ENCODE results near the gene DGKK. TPM values are rescaled to one million over a fixed set of nuclear protein-coding genes. Genes with fewer than 3 reads are reported as not detected.

DGKK gene
- total RNA-seq, 4 donors from 2014 or later, result 0.16 TPM; not detected in 3

DNA sequence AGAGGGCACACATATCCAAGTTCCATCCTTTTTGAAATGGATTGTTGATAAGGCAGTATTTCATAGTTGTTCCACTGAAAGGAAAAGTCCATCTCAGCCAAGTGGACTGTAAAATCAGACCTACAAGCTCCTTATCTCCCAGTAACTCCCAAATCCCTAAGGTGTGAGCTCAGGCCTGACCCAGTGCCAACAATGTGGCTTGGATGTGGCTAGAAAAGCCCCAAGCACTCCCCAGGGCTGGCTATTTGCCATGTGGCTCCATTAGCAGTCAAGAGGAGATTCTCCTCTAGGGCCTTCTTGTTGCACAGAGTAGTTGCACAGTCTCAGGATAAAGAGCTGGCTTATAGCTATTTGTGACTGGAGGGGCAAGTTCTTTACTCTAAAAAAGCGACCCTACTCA, 25.0 kb upstream of the DGKK start:
- TF ChIP-seq POLR2A (IDR thresholded peaks at IDR 0.05) (no peak), EP300 (IDR thresholded peaks at IDR 0.05; ENCODE audit: low read depth) (no peak)
- DNase-seq, result no peak
- no peak overlapping the region for H3K4me3 ChIP-seq
- no peaks in the 10 kb centered on the region for H3K4me1 ChIP-seq
- H3K9me3 ChIP-seq, result no peaks in the 10 kb centered on the region
- 58% methylated on average over 1 of the region's 1 CpG; no CpG with 5 or more reads in 1 of the 2 donors for WGBS, 2 donors (ENCODE audit: low coverage in 1 of 2)
- H3K27me3 ChIP-seq, result no peaks in the 10 kb centered on the region
- H3K27ac ChIP-seq, result no peak overlapping the region
- in situ Hi-C loops (cut with MboI; ENCODE audit: low pct_ligation_motif_present in 1 of 4, low pct_unique_long_range_greater_than_20kb in 1 of 4, low sequenced_read_pairs in 3 of 4), result no loop called here
- H3K36me3 ChIP-seq, result no peaks in the 10 kb centered on the region
- intact Hi-C loops (cut with DNase I; ENCODE audit: low total_unique reads), result no loop called here

DNA sequence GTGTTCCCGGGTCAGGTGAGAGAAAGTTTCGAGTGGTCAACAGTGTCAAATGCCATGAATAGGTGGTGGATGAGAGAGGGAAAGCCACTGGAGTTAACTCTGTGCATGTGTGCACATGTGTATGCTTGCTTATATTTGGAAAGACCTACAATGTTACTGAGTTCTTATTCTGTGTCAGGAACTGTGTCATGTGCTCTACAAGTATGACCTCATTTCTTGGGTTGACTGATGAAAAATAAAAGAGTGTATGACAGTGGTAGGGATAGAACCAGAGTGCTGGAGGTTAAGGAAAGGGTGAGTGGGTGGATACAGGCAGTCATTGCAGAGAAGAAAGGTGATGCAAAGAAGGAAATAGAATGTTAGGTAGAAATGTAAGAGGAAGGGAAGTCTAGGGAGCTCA, 22.1 kb upstream of the DGKK start:
- WGBS, 2 donors (ENCODE audit: low coverage in 1 of 2), result 60 to 75% methylated on average over 1 to 2 of the region's 2 CpGs
- intact Hi-C loops (cut with DNase I; ENCODE audit: low total_unique reads) (no loop called here), in situ Hi-C loops (cut with MboI; ENCODE audit: low pct_ligation_motif_present in 1 of 4, low pct_unique_long_range_greater_than_20kb in 1 of 4, low sequenced_read_pairs in 3 of 4) (no loop called here)
- H3K27me3 ChIP-seq, result no peaks in the 10 kb centered on the region
- no peak for DNase-seq
- no peak for TF ChIP-seq EP300 (IDR thresholded peaks at IDR 0.05; ENCODE audit: low read depth)
- no peak for TF ChIP-seq POLR2A (IDR thresholded peaks at IDR 0.05)
- TF ChIP-seq CTCF (IDR thresholded peaks at IDR 0.05), result no peak
- no peak for TF ChIP-seq POLR2AphosphoS5 (IDR thresholded peaks at IDR 0.05)
- no peak overlapping the region for H3K27ac ChIP-seq
- no peaks in the 10 kb centered on the region for H3K9me3 ChIP-seq
- H3K4me1 ChIP-seq, result no peaks in the 10 kb centered on the region
- H3K36me3 ChIP-seq, result no peaks in the 10 kb centered on the region
- H3K4me3 ChIP-seq, result no peak overlapping the region

- Histone ChIP-seq H3K36me3 (no peaks in the 10 kb centered on the region), H3K4me3 (no peak overlapping the region), H3K27ac (no peak overlapping the region), H3K4me1 (no peaks in the 10 kb centered on the region), H3K27me3 (no peaks in the 10 kb centered on the region), H3K9me3 (no peaks in the 10 kb centered on the region)
- in situ Hi-C loops (cut with MboI; ENCODE audit: low pct_ligation_motif_present in 1 of 4, low pct_unique_long_range_greater_than_20kb in 1 of 4, low sequenced_read_pairs in 3 of 4), result no loop called here
- TF ChIP-seq POLR2A (IDR thresholded peaks at IDR 0.05) (no peak), POLR2AphosphoS5 (IDR thresholded peaks at IDR 0.05) (no peak), EP300 (IDR thresholded peaks at IDR 0.05; ENCODE audit: low read depth) (no peak), CTCF (IDR thresholded peaks at IDR 0.05) (no peak)
- DNase-seq, result no peak
- intact Hi-C loops (cut with DNase I; ENCODE audit: low total_unique reads), result no loop called here
- WGBS, 2 donors (ENCODE audit: low coverage in 1 of 2), result 76 to 80% methylated on average over 1 of the region's 1 CpG
Observed at GRCh38 chrX:50484662-50485061, 14.0 kb upstream of the DGKK start.

DNA sequence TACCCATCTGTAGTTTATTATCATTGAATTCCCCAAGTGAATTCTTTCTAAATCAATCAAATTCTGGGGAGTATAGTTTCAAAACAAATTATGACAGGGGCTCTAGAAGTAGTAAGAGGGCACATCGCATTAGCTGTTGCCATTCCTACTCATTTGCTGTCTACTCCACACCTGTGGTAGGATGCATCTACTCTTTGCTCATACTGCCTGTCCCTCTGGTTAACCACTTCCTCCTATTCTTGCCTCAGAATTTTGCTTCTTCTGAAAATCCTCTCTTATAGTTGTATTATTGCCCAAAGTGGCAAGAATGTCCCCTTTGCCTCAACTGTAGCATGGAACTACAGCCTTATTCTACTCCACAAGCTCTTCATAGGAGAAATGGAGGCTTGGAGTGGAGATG, 12.7 kb upstream of the DGKK start:
- Histone ChIP-seq H3K27me3 (no peaks in the 10 kb centered on the region), H3K27ac (no peak overlapping the region), H3K9me3 (no peaks in the 10 kb centered on the region), H3K4me1 (no peaks in the 10 kb centered on the region), H3K36me3 (no peaks in the 10 kb centered on the region), H3K4me3 (no peak overlapping the region)
- DNase-seq, result no peak
- in situ Hi-C loops (cut with MboI; ENCODE audit: low pct_ligation_motif_present in 1 of 4, low pct_unique_long_range_greater_than_20kb in 1 of 4, low sequenced_read_pairs in 3 of 4), result no loop called here
- intact Hi-C loops (cut with DNase I; ENCODE audit: low total_unique reads), result no loop called here
- no peak for TF ChIP-seq CTCF (IDR thresholded peaks at IDR 0.05)
- 0% methylated on average over 1 of the region's 1 CpG; no CpG with 5 or more reads in 1 of the 2 donors for whole genome bisulfite sequencing, 2 donors (ENCODE audit: low coverage in 1 of 2)

DNA sequence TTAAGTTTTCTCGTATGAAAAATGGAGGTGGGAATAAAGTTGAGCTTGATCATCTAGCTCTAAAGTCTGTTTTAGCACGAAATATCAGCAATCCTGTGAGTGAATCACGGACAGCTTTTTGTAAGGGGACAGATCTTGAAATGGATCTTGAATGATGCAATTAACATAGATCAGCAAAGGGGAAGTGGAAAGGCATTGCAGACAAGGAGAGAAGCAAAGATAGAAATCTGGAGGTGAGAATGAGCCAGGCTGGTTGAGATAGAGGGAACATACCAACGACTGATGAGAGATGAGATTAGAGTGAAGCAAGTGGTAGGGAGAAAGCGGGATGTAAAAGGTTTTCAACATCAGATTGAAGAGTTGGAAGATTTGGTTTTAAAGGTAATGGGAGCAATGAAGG, 4.6 kb upstream of the DGKK start:
- Histone ChIP-seq H3K4me3 (no peak overlapping the region), H3K9me3 (no peaks in the 10 kb centered on the region), H3K27me3 (peaks cover 30% of the 10 kb centered on the region), H3K36me3 (no peaks in the 10 kb centered on the region), H3K4me1 (peaks cover 0 to 11% (median 0%) of the 10 kb centered on the region in 4 donors), H3K27ac (no peak overlapping the region)
- intact Hi-C loops (cut with DNase I; ENCODE audit: low total_unique reads), result no loop called here
- DNase-seq, result no peak
- 57% methylated on average over 5 of the region's 5 CpGs; no CpG with 5 or more reads in 1 of the 2 donors for WGBS, 2 donors (ENCODE audit: low coverage in 1 of 2)
- TF ChIP-seq POLR2AphosphoS5 (IDR thresholded peaks at IDR 0.05) (no peak), POLR2A (IDR thresholded peaks at IDR 0.05) (no peak), EP300 (IDR thresholded peaks at IDR 0.05; ENCODE audit: low read depth) (no peak), CTCF (IDR thresholded peaks at IDR 0.05) (no peak)
- in situ Hi-C loops (cut with MboI; ENCODE audit: low pct_ligation_motif_present in 1 of 4, low pct_unique_long_range_greater_than_20kb in 1 of 4, low sequenced_read_pairs in 3 of 4), result no loop called here

All from transverse colon (tissue), 4 donors.